Fibroblast of skin of back (primary cell): Measurements from ENCODE around the gene ARHGAP40.
"Not testable (repeated sequence)": the region's sequence is repeated elsewhere in the genome, so short reads cannot be mapped to it uniquely, and the experiment has no call there.

Experiments
- DNase-seq: peaks from one replicate; pipeline ENCODE4 v3.0.0-alpha.2; 2013

The ARHGAP40 gene

DNA sequence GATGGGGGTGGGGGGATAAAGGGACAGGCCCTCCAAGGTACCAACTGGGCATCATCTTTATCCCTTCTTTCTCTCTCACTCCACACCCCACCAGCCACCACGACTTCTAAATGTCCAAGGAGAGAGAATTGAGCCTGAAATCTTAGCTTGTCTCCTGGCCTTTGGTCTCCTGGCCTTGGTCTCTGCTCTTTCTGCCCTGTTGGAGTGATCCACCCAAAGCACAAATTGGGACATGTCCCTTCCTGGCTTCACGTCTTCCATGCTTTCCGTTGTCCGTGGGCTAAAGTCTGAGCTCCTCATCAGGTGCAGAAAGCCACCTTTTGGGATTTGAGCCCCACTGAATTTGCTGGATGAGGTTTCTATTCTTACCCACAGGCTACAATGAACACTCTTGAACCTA is 12.3 kb upstream of the ARHGAP40 start:
- no peak for DNase-seq

DNA sequence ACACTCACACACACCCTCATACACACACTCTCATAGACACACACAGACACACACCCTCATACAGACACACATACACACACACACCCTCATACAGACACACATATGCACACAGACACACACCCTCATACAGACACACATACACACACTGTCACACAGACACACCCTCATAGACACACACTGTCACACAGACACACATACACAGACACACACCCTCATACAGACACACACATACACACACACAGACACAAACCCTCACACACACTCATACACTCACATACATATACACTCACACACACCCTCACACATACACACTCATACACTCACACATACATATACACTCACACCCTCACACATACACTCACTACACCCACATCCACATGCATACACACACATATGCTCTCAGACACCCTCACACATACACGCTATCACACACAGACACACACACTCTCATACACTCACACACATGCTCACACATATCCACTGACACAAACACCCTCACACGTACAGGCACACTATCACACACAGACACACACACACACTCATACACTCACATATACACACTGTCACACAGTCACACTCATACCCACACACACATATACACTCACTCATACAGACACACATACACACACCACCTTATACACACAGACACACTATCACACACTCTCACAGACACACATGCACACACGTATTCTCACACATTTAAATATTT is 11.5 kb upstream of the ARHGAP40 start:
- no peak for DNase-seq

DNA sequence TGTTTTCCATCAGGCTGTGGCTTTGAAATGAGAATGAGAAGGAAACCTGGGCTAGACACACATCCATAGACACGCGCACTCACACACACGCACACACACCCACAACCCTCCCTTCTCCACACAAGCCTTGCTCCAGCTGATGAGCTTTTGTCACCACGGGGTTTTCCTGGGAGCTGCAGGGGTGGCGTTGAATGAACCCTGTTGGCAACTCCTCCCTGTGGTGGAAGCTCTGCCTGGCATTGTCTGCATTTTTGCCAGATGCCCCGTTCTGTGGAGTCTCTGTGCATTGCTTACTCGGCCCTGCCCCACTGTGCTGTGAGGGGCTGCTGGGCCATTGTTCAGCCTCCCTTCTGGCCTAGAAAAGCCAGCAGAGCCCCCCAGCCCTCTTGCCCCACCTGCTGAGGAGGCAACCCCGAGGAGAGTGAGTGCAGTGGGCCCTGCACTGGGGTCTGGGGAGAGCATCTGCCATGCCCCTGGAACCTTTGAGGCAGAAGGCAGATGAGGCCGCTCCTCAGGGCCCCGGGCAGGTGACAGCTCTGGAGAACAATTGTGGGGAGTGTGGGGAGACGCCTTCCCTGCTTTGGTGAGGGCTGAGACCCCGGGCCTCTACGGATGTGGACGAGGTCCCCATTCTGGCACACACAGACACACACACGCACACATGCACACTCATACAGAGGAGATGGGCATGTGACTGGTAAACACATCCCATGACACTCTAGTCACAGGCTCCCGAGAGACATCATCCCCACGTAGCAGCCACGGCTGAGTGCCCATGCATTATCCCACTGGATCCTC is 10.7 kb upstream of the ARHGAP40 start:
- peak; percentile 2 for DNase-seq

DNA sequence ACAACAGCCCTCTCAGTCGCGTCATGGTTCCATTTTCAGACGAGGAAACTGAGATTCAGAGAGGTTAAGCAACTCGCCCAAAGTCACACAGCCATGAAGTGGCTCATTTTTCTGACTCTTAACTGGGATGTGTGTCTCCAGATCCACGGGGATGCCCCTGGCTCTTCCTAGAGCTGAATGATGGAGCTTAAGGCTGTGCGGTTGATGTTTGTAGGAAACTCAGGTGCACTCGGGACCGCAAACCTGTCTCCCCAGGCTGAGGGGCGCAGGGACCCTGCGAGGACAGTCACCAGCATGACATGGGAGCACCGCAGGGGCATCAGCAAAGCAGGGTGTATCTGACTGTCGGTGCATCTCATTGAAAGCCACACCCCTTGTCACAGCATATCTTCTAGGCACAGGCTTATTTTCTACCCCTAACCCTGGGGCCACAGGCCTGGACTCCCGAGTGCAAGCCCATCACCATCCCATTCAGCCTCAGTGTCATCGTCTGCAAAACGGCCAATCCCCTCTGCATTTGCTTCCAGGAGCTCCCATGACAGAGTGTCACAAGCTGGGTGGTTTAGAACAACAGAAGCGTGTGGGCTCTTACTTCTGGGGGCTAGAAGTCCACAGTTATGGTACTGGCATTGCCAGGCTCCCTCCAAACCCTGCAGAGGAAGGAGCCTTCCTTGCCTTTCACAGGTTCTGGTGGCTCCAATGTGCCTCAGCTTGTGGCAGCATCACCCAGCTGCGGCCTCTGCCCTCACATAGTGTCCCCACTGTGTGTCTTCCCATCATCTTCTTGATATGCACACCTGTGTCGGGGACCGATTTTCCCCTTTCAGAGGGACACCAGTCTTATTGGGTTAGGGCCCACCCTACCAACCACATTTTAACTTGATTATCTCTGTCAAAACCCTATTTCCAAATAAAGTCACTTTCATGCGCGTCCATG is 9.9 kb upstream of the ARHGAP40 start:
- no peak for DNase-seq

DNA sequence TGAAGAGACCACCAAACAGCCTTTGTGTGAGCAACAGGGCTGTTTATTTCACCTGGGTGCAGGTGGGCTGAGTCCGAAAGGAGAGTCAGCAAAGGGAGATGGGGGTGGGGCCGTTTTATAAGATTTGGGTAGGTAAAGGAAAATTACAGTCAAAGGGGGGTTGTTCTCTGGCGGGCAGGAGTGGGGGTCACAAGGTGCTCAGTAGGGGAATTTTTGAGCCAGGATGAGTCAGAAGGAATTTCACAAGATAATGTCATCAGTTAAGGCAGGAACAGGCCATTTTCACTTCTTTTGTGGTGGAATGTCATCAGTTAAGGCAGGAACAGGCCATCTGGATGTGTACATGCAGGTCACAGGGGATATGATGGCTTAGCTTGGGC is 9.2 kb upstream of the ARHGAP40 start:
- DNase-seq = not testable (repeated sequence)

DNA sequence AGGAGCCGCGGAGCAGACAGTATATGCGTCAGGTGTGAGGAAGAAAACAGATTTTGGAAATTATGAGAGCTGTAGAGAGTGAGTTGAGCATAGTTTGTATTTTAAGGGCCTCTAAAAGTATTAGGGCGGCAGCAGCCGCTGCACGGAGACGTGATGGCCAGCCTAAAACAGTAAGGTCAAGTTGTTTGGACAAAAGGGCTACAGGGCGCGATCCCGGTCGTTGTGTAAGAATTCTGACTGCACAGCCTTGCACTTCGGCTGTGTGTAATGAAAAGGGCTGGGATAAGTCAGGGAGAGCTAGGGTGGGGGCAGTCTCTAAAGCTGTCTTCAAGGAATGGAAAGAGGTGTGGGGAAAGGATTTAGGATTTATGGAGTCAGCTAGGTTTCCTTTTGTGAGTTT is 7.3 kb upstream of the ARHGAP40 start:
- not testable (repeated sequence) for DNase-seq

DNA sequence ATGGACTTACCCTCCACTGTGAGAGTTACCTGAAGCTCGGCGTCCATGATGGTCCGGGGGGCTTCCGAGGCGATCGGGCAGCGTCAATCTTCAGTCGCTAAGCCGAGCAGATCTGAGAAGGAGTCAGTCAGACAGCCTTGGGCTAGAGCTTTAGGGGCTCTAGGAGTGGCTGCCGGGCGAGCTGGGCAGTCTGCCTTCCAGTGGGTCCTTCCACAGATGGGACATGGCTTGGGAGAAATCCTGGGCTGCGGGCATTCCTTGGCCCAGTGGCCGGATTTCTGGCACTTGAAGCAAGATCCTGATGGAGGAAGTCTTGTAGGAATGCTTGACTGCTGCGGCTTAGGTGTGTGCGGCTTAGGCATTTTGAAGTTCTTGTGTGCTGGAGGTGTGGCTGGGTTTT is 5.7 kb upstream of the ARHGAP40 start:
- not testable (repeated sequence) for DNase-seq

DNA sequence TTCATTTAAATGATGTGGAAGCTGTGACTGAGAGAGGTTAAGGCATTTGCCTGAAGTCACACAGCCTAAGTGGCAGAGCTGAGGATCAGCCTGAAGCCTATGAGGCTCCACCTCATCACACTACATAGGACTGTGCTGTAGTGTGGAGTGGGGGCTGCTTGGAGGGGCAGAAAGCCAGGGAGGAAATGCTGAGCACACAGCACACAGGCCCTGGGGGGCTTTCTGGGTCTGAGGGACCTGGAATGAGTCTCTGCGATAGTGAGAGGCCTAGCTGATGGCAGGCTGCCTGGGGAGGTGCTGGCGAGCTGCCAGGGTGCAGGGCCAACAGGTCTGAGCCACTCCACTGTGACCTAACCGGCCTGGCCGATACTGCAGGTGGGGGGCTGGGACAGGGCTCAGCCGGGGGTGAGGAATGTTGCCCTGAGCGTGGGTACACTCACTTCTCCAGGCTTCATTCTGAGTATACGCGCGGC is 2.2 kb upstream of the ARHGAP40 start:
- no peak for DNase-seq

DNA sequence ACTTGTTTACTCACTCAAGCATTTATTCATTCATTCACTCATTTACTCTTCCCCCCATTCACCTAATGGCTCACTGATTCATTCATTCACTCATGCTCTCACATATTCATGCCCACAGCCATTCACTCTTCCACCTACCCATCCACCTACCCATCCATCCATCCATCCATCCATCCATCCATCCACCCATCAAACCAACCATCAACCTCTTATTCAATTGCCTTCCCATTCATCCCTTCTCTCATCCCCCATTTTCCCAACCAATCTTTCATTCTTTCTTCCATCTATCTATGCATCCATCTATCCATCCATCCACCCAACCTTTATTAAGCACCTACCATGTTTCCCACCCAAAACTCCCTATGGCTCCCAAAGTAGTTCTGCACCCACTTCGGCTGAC is 1.6 kb upstream of the ARHGAP40 start:
- DNase-seq = no peak

DNA sequence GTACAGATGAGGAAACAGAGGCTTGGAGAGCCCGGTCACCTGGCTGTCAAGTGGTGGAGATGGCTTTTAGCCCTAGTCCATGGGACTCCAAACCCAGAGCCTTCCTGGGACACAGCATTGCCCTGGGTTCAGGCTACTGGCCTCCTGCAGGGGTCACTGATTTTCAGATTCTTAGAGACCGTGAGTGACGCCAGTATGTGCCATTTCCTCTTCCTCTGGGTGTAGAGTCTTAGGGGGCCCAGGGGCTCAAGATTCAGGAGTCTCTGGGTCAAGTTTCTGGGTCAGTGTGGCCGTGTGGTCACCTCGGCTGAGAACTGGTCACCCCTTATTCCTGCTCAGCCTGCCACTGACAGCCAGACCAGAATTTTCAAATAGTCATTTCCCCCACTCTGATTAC is 574 bp downstream of the ARHGAP40 start:
- no peak for DNase-seq

DNA sequence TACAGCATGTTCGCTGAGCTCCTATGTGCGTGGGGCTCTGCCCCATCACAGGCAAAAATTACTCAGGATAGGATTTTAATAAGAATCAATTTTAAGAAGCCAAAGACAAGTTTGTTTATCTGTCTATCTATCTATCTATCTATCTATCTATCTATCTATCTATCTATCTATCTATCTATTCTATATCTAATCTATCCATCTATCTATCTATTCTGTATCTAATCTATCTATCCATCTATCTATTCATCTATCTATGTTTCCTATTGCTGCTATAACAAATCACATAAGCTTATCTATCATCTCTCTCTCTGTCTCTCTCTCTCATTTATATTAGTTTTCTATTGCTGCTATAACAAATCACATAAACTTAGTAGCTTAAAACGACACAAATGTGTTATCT is 1.7 kb downstream of the ARHGAP40 start:
- DNase-seq = no peak

DNA sequence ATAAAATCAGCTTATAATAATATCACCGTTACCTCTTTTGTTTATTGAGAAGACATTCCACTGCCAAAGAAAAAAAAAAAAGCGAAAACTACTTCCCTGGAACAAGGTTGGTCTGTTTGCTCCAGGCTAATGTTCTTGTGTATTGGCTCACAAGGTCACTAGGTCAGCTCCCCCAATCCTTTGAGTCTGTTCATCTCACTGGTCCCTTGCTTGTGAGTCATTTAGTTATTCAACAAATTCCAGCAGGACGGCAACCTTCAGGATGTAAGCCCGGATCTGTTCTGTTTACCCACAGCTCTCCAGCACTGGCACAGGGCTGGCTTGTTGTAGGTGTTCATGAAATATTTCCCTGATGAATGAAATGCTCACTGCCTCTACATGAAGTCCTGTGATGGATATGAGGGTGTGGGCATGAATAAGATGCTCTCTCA is 3.3 kb downstream of the ARHGAP40 start:
- DNase-seq = peak; percentile 20

DNA sequence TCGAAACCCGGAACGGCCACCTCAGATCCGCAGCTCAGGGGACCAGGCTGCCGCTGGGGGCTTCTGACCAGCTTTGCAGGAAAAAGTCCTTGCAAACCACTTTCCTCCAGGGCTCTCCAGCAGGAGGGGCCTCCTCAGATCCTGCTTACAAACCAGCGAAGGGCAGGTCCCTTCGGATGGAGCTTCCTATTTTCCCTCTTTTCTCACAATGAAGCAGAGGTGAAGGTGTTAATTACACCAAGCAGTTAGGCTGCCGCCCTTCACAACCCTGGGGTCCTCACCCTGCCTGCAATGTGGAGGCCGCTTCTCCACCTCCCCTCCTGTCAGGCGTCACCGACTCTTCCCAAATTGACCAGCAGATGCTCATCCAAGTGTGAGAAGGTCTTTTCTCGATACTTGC is 5.7 kb downstream of the ARHGAP40 start:
- DNase-seq = no peak

DNA sequence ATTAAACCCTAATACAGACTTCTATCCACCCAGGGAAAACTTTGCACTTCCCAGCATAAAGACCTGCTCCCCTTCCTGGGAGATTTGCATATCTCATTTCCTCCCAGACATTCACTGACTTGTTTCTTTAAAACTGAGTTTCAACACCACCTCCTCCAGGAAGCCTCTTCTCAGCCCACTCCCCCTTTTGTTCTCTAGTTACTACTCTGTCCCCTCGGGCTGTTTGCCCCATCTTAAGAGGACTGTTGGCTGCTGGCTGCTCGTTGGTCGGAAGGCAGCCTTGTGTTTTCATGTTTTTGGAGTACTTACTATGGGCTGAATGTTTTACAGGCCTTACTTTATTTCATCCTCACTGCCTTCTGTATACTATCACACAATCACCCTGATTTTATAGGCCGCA is 6.6 kb downstream of the ARHGAP40 start:
- no peak for DNase-seq

DNA sequence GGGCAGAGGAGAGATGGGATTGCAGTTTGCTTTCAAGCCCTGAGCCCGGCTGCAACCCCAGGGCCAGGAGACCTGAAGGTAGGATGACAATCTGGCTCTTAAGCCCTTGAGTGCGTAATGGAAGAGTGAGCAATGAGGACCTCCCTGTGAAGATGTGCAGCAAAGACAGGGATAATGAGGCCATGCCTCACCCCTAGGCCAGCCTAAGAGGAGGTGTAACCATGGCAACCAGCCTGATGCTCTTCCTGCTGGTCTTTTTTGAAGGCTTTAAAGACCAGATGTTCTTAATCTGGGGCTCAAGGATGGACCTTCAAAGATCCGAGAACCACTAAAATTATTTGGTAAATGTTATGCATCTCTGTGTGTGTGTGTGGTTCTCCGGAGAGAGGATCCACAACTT is 8.2 kb downstream of the ARHGAP40 start:
- no peak for DNase-seq

DNA sequence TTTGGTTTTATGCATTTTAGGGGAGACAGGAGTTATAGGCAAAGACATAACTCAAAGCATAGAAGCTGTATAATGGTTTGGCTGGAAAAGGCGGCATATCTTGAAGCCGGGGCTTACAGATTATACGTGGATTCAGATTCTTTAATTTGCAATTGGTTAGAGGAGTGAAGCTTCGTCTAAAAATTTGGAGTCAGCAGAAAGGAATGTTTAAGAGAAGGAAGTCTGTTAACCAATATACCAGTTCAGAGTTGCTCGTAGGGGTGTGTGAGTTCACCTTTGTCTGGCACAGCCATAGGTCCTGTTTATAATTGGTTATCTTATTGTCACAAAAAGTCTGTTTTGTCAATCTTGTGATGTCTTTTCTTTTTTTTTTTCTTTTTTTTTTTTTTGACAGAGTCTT is 8.9 kb downstream of the ARHGAP40 start:
- peak; percentile 15 for DNase-seq

DNA sequence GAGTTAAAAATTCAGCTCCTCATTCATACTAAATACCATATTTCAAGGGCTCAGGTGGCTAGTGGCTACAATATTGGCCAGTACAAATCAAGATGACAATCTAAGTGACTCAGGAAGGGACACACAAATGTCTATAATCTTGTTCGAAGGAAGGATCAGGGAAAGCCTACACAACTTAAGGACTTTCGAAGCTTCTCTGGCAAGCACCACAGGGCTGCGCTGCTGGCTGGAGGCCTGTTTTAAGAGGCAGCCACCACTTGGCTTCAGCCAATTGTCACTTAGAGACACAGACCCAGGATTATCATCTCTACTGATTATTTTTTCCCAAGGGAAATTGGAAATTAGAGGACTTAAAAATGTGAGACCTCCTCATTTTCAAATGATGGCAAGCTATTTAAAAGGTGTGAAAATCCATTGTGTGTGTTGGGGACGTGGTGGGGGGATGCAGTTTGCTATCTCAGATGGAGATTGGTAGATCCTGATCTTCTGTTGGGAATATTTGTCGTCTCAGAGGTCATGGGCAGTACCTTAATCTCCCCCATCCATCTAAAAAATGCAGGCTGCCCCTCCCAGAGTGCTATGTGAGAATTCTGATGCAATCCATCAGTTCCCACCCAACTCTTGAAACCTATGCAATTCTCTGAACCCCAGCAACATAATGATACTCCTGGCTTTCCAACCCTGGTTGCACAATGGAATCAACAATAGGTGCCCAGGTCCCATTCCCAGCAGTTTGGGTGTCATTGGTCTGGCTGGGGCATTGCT is 11.3 kb downstream of the ARHGAP40 start:
- no peak for DNase-seq

DNA sequence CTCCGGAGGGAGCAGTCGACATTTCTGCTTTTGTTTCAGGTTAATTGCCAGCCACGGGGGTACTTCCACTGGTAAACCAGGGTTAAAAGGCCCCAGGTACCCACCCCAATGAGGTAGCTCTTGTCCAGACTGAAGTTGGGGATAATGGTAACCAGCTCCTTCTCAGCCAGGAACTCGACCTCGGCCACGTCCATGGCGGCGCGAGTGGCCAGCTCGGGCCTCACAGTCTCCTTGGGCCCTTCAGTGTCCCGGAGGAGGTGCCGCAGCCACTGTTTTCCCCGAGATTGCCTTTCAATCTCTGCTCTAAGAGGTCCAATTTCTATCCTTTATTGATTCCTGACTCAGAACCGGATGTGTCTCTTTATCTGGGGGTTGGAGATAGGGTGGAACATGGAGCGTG is 13.7 kb downstream of the ARHGAP40 start:
- DNase-seq = no peak

DNA sequence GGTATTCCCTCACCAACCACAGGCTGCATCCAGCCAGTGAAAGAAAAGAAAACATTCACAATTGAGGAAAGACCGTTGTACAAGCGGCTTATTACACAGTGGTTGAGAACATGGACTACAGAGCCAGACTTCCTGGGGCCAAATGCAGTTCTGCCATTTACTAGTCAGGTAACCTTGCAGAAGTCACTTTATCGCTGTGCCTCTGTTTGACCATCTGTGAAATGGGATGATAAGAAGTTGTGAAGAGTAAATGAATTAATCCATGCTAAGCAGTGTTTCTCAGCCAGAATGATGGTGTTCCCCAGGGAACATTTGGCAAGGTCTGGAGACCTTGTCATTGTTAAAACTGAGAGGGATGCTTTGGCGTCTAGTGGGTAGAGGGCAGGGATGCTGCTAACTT is 14.8 kb downstream of the ARHGAP40 start:
- no peak for DNase-seq

DNA sequence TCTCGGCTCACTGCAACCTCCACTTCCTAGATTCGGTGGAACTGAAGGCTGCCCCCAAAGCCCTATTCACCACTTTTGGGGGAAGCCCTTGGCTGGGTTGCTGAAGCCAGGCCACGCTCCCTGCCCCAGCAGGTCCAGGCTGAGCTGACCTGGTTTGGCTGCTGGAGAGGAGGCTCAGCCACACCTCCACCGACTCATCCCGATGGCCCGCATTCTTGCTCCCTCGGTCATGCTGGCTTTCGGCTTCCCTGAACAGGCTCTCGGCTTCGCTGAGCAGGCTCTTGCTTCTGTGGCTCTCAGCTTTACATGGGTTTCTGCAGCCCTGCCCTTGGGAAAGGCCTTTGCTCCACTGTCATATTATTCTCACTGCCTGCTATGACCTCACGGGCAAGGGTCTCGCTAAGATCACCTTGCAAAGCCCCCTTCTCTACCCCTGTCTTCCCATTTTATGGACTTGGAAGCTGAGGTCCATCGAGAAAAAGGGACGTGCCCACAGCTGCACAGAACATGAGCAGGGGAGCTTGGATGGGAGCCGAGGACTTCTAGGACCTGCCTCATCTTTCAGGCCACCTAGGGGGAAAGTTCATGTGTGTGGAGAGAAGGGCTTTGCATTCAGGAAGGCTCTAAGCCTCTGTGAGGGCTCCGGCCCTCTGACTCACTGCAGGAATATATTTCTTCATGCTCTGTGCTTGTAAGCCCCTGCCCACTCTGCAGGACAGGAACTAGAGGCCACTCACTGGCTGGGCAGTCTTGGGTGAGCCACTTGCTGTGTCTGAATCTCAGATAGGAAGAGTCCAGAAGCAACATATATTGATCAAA is 15.6 kb downstream of the ARHGAP40 start:
- DNase-seq = peak; percentile 29

DNA sequence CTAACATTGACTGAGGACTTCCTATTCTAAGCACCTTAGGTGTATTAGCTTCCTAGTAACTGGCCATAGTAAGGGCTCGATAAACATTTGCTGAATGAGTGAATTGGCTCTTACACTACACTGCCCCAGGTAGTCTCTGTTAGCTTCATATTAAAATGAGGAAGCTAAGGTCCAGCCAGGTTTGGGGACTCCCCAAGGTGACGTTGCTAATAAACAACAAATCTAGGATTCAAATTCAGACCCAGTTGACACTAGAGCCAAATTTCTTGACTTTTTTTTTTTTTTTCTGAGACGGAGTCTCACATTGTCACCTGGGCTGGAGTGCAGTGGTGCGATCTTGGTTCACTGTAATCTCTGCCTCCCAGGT is 16.2 kb downstream of the ARHGAP40 start:
- no peak for DNase-seq
